HG02571 (cell line): Measurements from ENCODE around the gene SLC16A6.
A peak's percentile ranks its signal among the peaks of the same experiment; 100 is the strongest.
"Not testable (repeated sequence)": the region's sequence is repeated elsewhere in the genome, so short reads cannot be mapped to it uniquely, and the experiment has no call there.

ENCODE experiments used
- ATAC-seq: cut with Tn5 transposase; IDR thresholded peaks from one replicate; pipeline ENCODE4 v1.9.1; 2021; ENCODE audit warnings: mild to moderate bottlenecking, moderate library complexity; ENCODE audit not compliant: unreplicated experiment

SLC16A6 gene

DNA sequence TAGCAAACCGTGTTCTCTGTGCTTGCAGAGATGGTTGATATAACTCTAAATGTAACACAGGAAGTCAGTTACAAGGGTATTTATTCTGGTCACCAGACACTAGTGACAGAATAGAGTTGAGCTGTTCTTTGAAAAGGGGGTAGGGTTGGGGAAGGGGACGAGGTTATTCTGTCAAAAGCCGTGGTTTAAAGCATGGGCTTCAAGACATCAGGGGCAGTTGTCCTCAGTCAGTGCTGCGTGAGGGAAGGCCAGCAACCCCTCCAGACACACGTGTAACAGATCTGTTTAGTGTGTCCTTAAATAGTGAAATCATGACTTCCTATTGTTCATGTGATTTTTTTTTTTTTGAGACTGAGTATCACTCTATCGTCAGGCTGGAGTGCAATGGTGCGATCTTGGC lies 37.5 kb downstream of the SLC16A6 start:
- ATAC-seq: not testable (repeated sequence)

DNA sequence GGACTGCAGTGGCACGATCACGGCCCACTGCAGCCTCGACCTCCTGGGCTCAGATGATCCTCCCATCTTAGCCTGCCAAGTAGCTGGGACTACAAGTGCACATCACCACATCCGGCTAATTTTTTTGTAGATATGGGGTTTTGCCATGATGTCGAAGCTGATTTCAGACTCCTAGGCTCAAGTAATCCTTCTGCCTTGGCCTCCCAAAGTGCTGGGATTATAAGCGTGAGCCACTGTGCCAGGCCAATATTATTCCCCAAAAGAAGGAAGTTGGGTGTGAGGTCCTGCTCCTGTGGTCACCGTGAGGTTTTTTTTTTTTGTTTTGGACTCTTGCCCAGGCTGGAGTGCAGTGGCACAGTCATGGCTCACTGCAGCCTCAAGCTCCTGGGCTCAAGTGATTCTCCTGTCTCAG lies 41.6 kb downstream of the SLC16A6 start:
- ATAC-seq: no peak

DNA sequence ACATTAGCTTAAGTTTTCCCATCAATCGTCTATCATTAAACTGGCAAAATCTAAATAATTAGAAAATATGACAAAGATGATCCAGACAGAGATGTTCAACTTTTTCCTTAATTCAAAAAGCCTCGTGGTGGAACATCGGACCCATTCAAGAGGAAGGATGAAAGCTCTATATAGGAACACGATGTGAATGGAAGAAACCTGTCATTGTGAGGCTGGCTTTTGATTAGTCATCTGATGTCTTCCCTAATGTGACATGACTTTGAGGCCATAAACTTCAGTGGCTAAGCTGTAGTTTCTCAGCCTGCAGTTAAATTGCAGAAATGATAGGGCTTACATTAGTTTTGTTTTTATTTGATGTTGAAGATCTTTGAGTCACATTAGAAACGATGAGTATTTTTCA lies 42.0 kb downstream of the SLC16A6 start:
- no peak for ATAC-seq

DNA sequence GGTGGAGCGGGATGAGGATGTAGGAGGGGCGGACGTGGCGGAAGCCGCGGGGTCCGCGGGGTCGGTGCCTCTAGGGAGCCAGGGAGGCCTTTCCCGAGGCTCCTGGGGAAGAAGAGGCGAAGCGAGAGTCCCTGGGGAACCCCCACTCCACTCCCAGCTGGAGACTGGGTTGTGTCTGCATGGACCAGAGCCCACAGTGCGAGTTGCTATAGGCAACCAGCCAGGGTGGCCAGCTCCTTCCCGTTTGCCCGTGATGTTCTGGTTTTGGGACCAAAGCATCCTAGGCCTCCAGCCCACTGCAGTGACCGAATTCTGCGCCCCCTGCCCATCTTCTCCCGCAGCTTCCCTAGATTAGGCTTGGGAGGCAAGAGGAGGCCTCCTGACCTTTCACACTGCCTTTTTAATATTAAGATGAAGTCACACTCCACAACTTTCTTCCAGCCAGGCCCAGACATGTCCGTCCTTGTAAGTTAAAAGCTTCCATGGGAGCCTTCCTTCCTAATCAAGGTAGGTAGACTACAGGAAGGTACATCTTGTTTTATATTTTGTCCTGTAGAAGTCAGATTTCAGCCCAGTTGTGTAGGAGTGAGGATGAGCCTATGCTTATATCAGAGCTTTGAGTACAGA lies 42.6 kb downstream of the SLC16A6 start:
- ATAC-seq: peak; percentile 32

DNA sequence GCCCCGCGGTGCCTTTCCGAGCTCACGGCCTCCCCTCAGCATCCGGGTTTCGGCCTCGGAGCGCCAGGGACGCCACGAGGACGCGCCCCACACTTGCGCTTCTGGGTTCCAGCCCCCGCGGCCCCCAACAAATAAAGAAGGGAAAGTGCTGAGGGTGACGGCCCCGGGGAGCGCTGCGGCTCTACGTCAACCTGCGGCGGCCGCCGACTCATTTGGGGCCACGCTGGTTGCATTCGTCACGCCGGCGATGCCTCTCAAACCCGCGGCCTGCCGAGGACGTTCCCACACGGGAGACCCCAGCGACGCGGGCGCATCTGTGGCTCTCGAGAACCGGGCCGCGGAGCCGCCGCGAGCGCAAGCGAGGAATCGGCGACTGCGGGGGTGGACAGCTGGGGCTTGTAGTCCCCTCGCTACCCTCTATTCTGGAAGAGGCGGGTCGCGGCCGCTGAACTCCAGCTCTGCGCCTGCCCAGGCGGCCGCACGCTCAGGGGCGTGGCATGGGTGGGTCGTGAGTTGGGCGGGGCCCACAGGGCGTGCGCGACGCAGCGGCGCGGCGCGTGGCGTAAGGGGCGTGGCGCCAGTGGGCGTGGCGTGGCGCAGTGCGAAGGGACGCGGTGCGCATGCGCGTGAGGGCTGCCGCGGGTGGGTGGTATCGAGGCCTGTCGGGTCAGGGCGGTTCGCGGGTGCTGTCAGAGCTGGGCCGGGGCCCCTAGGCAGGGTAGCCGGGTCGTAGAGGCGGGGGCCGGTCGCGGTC lies 43.3 kb downstream of the SLC16A6 start, which contains the start of gene AMZ2:
Gene AMZ2, plus strand, starts transcription at position 599 of the 754 bp plus-strand sequence. CDS start 2,145 bp downstream, outside the sequence.
- ATAC-seq: peak; percentile 87

DNA sequence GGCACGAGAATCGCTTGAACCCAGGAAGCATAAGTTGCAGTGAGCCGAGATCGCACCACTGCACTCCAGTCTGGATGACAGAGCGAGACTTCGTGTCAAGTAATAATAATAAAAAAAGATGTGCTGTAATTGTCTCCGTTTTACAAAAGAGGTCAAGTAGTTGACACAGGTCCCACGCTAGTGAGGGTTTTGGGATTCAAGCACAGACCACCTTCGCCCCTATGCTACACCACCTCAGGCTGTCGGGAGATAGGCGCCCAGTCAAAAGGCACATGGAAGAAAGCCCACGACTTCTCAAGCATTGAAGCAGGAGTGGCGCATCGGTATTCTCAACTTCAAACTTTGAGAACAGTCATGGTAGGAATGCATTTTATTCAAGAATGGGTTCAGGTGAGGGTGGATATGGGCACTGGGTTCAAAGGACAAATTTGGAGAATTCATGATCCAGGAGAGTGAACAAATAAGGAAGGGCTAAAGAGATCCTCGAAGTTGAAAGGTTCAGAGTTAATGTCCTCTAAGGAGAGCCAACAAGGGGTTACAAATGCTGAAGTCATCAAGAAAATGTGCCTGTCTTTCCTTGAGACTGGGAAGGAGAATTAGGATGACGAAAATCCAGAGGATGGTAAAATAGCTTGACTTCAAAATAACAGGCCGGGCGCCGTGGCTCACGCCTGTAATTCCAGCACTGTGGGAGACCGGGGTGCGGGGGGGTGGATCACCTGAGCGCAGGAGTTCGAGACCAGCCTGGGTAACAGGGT lies 44.5 kb downstream of the SLC16A6 start:
- no peak for ATAC-seq

DNA sequence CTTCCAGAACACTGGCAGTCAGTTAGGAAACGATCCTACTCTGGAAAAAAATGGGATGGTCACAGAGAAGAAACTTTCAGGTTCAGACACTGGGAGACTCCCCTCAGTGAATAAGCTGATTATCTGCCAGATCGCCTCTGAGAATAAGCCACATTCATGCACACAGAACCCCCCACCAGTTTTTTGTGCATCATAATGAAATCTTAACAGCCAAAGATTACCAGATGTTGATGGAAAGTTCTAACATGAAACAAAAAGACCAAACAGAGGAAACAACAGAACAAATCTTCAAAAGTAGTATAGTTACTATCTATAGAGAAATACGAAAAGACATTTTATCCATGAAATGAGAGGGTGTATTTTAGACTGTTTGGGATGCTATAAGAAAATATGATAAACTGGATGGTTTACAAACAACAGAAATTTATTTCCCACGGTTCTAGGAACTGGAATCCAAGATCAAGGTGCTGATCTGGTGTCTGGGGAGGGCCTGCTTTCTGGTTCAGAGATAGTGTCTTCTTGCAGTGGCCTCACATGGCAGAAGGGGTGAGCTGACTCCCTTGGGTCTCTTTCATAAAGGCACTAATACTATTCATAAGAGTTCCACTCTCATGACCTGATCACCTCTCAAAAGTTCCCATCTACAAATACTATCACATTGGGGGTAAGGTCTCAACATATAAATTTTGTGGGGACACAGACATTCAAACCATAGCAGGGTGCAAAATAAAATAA lies 51.1 kb downstream of the SLC16A6 start:
- no peak for ATAC-seq

DNA sequence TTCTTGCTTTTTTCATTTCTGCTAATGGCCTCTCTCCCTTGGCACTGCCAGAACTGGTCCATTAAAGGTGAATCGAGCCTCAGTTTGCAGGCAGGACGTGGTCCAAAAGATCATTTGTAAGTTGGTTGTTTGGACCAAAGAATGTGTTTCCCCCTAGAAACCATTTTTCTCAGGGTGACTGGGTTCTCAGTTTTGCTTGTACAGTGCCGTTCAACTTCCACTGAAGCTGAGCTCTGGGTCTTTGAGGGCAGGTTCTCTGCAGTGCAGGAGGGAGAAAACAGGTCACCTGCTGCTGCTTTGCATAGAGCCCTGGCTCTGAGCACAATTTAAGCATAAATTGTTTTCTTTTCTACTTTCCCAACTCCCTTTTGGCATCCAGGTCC lies 52.1 kb downstream of the SLC16A6 start:
- ATAC-seq: no peak

DNA sequence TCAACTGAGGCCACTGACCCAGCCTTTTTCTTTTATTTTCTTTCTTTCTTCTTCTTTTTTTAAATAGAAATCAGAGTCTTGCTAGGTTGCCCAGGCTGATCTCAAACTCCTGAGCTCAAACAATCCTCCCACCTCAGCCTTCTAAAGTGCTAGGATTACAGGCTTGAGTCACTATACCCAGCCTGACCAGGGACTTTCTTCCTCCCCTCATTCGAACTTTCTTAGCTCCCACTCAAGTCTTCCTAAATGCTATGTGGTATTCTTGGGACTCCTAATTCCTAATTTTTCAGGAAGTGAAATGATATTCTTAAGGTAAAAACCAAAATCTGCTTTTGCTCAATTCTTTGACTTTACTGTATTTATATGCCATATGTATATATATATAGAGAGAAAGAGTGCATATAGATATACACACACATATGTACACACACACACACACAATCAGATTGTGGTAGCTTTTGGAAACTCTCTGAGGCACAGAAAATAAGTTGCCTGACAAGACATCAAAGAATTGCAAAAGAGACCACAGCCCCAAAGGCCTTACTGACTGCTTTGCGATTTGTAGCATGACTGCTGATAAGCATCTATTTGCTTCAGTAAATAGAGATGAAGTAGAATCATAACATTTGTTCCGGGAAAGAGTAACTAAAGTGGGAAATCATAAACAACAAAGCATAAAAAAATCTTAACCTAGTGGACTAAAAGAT lies 52.6 kb downstream of the SLC16A6 start:
- ATAC-seq: peak; percentile 2

DNA sequence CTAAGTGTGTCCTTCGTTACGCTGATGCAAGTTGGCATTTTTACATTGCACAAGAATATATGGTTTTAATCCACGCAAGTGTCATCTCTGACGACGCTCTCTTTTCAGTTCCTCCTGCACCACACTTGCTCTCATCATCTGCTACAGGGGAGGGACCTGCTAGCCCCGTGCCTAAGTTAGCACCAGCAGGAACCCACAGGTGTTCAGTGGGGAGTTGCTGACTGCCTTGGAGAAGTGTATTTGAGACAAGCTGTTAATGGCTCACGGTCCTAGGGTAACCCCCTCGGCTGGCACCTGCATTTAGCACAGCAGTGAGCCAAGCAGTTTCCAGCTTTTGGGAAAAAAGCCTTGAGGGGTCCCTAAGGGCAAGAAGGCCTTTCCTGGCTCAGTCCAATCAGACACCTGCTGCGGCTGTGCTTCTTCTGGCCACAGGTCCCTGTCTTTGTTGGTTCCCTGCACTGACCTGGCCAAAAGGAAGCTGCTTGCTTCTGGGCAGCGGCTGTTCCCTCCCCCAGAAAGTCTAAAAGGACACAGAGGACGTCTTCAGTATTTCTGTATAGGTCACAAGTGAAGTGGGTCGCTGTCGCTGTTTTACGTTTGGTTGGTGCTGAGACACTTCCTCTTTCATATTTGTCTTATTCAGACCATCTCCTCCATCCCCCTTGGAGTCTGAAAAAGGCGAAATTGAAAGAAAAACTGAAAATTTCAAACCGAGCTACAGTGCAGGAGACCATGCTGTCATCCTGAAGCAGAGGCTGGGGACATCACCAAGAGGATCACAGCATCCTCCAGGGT lies 53.4 kb downstream of the SLC16A6 start:
- ATAC-seq: peak; percentile 72

DNA sequence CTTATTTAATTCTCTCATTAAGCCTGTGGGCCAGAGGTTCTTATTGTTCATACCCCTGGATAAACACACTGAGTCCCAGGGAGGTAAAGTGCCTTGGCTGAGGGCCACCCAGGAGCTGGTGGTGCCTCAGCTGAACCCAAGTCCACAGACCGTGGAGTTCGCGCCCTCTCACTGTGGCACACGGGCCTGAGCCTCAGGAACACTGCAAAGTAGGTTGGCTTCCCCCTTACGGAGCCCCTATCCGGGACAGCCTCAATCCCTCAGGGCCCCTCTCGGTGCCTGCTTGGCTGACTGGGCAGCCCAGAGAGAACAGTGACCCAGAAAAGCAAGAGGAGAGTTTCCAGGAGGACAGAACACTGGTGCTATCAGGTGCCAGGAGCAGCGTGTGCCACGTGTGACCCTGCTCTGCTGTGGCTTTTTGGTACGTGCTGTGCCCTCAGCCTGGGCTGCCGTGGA lies 55.6 kb downstream of the SLC16A6 start:
- not testable (repeated sequence) for ATAC-seq

DNA sequence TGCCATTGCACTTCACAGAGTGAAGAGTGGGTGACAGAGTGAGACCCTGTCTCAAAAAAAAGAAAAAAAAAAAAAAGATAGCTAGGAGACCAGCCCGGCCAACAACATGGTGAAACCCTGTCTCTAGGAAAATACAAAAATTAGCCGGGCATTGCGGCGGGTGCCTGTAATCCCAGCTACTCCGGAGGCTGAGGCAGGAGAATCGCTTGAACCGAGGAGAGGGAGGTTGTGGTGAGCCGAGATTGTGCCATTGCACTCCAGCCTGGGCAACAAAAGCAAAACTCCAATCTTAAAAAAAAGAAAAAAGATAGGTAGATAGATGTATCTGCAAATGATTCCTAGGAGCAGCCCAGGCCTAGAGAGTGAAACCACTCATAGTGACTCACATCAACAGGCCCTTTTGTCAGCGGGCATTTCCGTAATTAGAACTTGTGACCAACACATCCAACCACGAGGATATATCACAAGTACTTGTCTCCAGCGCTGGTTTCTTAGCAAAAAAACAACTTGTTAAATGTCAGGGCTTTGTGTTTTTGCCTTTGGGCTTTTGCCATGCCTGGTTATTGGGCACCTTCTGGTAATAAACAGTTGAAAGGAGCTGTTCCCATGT lies 56.1 kb downstream of the SLC16A6 start:
- not testable (repeated sequence) for ATAC-seq

DNA sequence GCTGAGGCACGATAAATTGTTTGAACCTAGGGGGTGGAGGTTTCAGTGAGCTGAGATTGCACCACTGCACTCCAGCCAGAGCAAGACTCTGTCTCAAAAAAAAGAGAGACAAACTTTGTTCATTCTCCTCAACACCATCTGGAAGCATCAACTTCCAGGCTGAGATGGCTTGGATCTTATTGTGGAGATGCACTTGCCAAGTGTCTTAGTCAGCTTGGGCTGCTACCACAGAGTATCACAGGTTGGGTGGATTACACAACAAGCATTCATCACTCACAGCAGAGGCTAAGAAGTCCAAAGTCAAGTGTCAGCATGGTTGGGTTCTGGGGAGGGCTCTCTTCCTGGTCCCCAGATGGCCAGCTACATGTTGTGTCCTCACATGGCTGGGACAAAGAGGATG lies 58.2 kb downstream of the SLC16A6 start:
- ATAC-seq: not testable (repeated sequence)

DNA sequence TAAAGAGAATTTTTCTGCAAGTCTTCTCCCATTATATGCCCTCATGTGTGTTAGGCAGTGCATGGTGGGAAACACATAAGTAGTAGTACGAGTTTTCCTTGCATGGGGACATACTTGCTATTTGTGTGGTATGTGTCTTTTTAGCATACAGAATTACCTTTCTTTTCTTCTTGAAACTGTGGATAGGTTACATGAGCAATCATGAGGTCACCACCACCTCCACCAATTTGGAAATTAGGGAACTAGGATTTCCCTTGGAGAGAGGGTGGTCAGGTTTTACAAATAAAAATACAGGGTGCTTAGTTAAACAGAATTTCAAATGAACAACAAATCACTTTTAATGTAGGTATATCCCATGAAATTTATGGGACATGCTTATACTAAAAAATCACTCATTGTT lies 59.4 kb downstream of the SLC16A6 start:
- ATAC-seq: no peak

DNA sequence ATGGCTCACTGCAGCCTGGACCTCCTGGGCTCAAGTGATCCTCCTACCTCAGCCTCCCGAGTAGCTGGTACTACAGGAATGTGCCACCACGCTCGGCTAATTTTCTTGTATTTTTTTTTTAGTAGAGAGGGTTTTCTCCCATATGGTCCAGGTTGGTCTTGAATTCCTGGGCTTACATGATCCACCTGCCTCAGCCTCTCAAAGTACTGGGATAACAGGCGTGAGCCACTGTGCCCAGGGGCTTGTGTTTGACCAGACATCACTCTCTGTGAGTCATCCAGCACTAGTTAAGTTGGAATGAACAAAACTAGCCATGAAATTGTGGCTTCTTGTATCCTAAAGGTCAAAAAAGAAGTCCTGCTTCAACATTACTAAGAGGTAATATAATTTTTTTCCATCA lies 59.8 kb downstream of the SLC16A6 start:
- ATAC-seq: not testable (repeated sequence)

DNA sequence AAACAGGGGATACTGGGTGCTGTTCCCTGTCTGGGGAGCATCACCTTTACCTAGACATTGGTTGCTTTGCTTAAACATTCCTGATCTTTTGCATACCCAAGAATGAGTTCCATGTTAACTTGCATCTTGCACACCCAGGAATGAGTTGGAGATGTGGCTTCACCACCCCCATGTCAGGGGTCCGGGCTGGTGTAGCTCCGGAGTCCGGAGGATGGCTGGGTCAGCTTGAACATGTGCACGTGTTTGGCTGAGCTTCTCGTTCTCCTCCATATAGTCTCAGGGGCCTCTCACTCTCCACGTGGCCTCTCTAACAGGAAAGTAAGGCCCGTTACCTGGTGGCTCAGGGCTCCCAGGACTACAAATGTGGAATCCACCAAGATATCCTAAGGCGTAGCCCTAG lies 61.3 kb downstream of the SLC16A6 start:
- ATAC-seq: no peak

DNA sequence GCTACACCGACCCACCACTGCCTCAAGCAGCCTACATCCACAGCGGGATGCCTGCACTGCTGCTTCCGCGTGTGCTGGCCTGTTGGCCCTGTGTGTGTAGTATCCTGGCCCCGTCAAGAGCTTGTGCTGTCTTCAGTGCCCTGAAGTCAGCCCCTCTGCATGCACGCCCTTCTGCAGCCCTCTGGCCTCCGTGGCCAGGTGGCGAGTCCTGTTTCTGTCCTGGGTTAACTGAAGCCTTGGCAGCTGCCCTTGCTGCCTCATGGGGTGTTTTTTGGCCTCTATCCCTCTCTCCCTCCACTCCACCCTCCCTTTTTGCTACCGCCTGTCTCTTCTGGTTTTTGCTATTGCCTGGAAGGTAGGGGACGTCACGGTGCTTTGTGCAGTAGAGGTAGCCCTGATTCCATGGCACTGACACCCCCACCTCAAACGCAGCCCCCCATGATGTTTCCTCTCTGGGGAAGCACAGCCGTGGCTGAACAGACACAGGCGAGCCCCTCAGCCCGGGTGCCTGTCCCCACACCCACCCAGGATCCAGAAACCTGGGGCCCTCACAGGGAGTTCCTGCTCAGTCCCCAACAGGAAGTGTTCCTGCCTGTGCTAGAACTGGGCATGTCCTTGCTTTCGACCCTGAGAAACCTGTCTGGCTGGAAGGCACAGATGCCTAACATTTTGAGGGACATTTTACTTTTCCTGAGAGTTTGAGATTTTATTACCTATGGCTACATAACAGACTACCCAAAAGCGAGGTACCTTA lies 61.9 kb downstream of the SLC16A6 start:
- no peak for ATAC-seq

DNA sequence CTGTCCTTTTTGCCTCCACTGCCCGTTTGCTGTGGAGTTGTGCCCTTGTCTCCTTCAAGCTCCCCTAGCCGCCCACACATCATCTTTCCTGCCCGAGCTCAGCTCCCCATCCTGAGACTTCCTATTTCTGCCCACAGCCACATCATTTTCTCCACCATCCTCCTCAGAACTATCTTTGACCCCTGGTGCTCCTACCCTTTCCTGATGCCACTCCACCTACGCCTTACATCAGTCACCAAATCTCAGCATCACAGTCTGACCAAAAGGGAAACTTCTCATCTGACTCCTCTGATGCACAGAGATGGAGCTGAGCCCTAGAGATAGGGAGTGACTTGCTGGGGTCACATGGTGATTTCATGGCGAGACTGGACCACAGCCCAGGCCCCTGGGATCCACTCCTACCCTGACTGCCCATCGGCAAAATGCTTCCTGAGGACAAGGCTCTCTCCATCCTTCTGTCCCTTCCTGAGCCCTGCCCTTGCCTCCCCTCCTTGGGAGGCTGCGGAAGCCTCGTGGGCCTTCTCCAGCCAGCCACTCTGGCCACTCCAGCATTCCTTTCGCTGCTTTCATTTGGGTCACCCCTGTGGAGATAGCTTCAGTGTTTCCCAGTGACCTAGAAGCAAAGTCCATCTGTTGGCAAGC lies 62.8 kb downstream of the SLC16A6 start:
- not testable (repeated sequence) for ATAC-seq
